Activated CD4-positive, alpha-beta memory T cell treated with anti-CD3 and anti-CD28 coated beads for 36 hours (primary cell): ENCODE data around the gene LYST. TPM values are rescaled to one million over a fixed set of nuclear protein-coding genes. Genes with fewer than 3 reads are reported as not detected.
"Not testable (repeated sequence)": the region's sequence is repeated elsewhere in the genome, so short reads cannot be mapped to it uniquely, and the experiment has no call there.

Experiments
- CTCF ChIA-PET: fragments of 350-600 bp; sonication (Branson Sonifier 250); formaldehyde crosslinking; loops from one replicate; lab custom pipeline; 2021; ENCODE audit warnings: antibody characterized with exemption, inconsistent platforms; lab: Charles Lee
- POLR2A ChIA-PET: fragments of 350-600 bp; sonication (Branson Sonifier 250); formaldehyde crosslinking; loops from one replicate; lab custom pipeline; 2021; ENCODE audit warnings: antibody characterized with exemption; lab: Charles Lee
- DNase-seq: peaks from one replicate; pipeline ENCODE4 v3.0.0-alpha.2; 2020
- H3K27ac Mint-ChIP-seq: one replicate; pipeline ENCODE4 v1.8.0; 2021; ENCODE audit warnings: mixed read lengths
- H3K27me3 Mint-ChIP-seq: one replicate; pipeline ENCODE4 v1.8.0; 2021; ENCODE audit warnings: mixed read lengths
- H3K36me3 Mint-ChIP-seq: one replicate; pipeline ENCODE4 v1.8.0; 2021; ENCODE audit warnings: mixed read lengths
- H3K4me1 Mint-ChIP-seq: one replicate; pipeline ENCODE4 v1.8.0; 2021; ENCODE audit warnings: low read depth, mixed read lengths
- H3K4me3 Mint-ChIP-seq: one replicate; pipeline ENCODE4 v1.8.0; 2021; ENCODE audit warnings: mild to moderate bottlenecking, mixed read lengths
- H3K9me3 Mint-ChIP-seq: one replicate; pipeline ENCODE4 v1.8.0; 2021; ENCODE audit warnings: mixed read lengths
- intact Hi-C: fragments of 100-400 bp; cut with micrococcal nuclease; formaldehyde crosslinking; loops from one replicate; pipeline ENCODE4 v1.15.1; 2023
- total RNA-seq, 2 experiments: library from RNA; stranded (reverse); gene quantifications; one replicate each; pipeline ENCODE4 v1.2.3, GENCODE V29; 2021

The LYST gene, protein sequence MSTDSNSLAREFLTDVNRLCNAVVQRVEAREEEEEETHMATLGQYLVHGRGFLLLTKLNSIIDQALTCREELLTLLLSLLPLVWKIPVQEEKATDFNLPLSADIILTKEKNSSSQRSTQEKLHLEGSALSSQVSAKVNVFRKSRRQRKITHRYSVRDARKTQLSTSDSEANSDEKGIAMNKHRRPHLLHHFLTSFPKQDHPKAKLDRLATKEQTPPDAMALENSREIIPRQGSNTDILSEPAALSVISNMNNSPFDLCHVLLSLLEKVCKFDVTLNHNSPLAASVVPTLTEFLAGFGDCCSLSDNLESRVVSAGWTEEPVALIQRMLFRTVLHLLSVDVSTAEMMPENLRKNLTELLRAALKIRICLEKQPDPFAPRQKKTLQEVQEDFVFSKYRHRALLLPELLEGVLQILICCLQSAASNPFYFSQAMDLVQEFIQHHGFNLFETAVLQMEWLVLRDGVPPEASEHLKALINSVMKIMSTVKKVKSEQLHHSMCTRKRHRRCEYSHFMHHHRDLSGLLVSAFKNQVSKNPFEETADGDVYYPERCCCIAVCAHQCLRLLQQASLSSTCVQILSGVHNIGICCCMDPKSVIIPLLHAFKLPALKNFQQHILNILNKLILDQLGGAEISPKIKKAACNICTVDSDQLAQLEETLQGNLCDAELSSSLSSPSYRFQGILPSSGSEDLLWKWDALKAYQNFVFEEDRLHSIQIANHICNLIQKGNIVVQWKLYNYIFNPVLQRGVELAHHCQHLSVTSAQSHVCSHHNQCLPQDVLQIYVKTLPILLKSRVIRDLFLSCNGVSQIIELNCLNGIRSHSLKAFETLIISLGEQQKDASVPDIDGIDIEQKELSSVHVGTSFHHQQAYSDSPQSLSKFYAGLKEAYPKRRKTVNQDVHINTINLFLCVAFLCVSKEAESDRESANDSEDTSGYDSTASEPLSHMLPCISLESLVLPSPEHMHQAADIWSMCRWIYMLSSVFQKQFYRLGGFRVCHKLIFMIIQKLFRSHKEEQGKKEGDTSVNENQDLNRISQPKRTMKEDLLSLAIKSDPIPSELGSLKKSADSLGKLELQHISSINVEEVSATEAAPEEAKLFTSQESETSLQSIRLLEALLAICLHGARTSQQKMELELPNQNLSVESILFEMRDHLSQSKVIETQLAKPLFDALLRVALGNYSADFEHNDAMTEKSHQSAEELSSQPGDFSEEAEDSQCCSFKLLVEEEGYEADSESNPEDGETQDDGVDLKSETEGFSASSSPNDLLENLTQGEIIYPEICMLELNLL (N-terminal part only)
- total RNA-seq = 10 to 100 TPM; 26.5 to 28.0 TPM

DNA sequence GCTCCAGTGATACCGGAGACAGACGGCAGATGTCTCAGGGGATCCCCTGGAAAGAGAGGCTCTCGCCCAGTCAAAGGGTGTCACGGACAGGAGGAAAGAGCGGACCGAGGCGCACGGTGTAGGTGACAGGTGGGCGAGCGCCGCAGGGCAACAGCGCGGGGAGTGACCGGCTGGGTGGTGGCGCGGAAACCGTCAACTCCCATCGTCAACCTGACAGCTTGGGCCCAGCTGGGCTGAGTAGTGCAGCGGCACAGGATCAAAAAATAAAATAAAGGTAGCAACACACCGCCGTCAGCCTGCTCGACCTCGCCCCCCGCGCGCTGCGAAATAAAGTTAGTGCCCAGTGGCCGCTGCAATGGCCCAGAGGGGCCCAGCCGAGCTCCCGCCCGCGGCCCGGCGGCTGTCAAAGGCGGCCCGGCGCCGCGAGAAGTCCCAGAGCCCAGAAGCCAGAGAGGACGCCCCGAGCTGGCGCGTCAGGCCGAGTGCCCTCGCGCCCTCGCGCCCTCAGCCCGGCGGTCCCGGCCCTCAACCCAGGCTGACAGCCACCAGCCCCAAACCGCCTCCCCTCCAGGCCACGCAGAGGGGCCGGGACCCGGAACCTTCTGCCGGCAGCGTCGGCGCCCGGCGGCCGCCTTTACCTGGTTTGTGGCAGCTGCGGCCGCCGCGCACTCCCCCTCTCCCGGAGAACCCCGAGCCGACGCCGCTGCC, at the start of gene LYST:
TSS of gene LYST (minus strand) at position 702 of the 708 bp plus-strand sequence. CDS start 36,489 bp downstream, outside the sequence.
- ChIA-PET POLR2A (interaction anchor here (0.6 to 4.3 kb wide), 9 partner anchors 9 to 133 kb away, joined by 3 to 37 read pairs (median 7); no protein-coding TSS in a partner anchor), CTCF (interaction anchor here (0.7 to 3.4 kb wide), 17 partner anchors 8 to 776 kb away, joined by 3 to 54 read pairs (median 4); no protein-coding TSS in a partner anchor)
- intact Hi-C loops = loop anchor here (1.0 to 5.0 kb wide), 6 partner anchors 105 to 1254 kb away; partner anchors contain the start of genes ARID4B, B3GALNT2, ERO1B and GGPS1
- peak; percentile 74 for DNase-seq
- Mint-ChIP-seq H3K4me1 (peaks cover 47% of the 10 kb centered on the region), H3K27me3 (no peaks in the 10 kb centered on the region), H3K4me3 (peak within 1 kb of the TSS; percentile 89), H3K36me3 (no peaks in the 10 kb centered on the region), H3K9me3 (no peaks in the 10 kb centered on the region), H3K27ac (peak within 1 kb of the TSS; percentile 98)

DNA sequence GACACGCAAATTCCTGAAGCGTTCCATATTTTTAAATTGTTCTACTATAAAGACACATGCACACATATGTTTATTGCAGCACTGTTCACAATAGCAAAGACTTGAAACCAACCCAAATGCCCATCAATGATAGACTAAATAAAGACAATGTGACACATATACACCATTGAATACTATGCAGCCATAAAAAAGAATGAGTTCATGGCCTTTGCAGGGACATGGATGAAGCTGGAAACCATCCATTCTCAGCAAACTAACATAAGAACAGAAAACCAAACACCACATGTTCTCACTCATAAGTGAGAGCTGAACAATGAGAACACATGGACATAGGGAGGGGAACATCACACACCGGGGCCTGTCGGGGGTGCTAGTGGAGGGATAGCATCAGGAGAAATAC, 48.8 kb upstream of the LYST start:
- POLR2A ChIA-PET, H3K4me3 Mint-ChIP-seq, DNase-seq, H3K36me3 Mint-ChIP-seq, H3K27me3 Mint-ChIP-seq, H3K9me3 Mint-ChIP-seq, CTCF ChIA-PET, H3K27ac Mint-ChIP-seq, intact Hi-C loops: not testable (repeated sequence)
- H3K4me1 Mint-ChIP-seq = peaks cover 35% of the 10 kb centered on the region

DNA sequence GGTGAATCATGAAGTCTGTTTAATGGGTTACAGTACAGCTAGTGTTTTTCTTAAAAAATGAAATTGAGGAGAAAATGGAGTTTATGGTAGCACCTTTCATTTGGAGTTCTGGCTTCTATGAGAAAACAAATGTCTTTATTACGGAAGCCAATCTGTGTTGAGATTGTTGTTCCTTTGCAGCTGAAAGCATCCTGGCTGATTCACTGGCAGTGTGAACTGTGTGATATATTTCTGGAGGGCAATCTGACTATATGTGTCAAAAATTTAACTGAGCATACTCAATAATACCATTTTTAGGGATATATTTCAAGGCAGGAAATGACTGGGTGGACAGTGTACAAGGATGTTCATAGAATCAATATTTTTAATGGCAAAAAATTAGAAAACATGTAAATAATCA, 46.6 kb upstream of the LYST start:
- ChIA-PET CTCF (no interaction called here), POLR2A (no interaction called here)
- Mint-ChIP-seq H3K4me3 (no peak overlapping the region), H3K4me1 (peaks cover 35% of the 10 kb centered on the region), H3K27me3 (no peaks in the 10 kb centered on the region), H3K9me3 (no peaks in the 10 kb centered on the region), H3K27ac (no peak overlapping the region), H3K36me3 (no peaks in the 10 kb centered on the region)
- no peak for DNase-seq
- intact Hi-C loops = no loop called here

DNA sequence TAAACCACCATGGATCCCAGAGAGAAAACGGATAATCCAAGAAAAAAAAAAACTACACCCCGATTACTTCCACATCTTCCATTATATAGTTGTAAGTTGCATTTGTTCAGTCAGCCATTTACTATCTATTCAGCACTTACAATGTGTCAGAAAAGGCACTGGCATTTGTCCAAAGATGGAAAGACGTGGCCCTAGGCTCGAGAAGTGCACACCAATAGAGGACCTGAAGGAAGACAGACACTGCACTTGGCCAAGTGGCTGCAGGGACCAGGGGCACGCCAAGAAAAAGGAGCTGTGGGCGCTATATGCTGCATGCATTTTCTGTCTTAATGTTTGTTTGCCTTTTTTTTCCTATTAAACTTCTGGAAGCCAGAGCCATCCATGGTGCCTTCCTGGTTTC, 45.2 kb upstream of the LYST start:
- Mint-ChIP-seq H3K4me3 (no peak overlapping the region), H3K4me1 (peaks cover 25% of the 10 kb centered on the region), H3K9me3 (no peaks in the 10 kb centered on the region), H3K27ac (no peak overlapping the region), H3K27me3 (no peaks in the 10 kb centered on the region), H3K36me3 (no peaks in the 10 kb centered on the region)
- ChIA-PET CTCF (interaction anchor here (0.6 to 0.7 kb wide), 2 partner anchors 25 to 45 kb away, joined by 3 read pairs; partner anchors contain the start of gene LYST), POLR2A (no interaction called here)
- intact Hi-C loops = no loop called here
- no peak for DNase-seq

DNA sequence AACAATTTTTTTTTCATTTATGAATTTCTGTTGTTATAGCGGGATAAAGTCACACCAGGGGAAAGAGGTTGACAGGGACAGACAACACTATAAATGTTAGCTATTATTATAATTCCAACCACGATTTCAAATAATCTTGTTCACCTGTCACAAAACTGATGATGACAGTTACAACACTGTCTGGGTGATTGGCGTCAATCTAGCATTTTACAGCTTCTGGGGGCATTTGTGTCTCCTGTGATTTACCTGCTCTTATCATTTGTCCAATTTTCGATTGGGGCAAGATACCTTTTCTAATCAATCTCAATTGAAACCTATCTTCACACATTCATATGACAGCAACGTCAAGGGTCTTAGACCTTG, 44.6 kb upstream of the LYST start:
- Mint-ChIP-seq H3K36me3 (no peaks in the 10 kb centered on the region), H3K4me3 (no peak overlapping the region), H3K9me3 (no peaks in the 10 kb centered on the region), H3K27me3 (no peaks in the 10 kb centered on the region), H3K4me1 (peaks cover 24% of the 10 kb centered on the region), H3K27ac (no peak overlapping the region)
- POLR2A ChIA-PET = no interaction called here
- CTCF ChIA-PET = interaction anchor here (0.6 kb wide), 1 partner anchor 45 kb away, joined by 3 read pairs; the partner anchor contains the start of gene LYST
- DNase-seq = no peak
- intact Hi-C loops = no loop called here

DNA sequence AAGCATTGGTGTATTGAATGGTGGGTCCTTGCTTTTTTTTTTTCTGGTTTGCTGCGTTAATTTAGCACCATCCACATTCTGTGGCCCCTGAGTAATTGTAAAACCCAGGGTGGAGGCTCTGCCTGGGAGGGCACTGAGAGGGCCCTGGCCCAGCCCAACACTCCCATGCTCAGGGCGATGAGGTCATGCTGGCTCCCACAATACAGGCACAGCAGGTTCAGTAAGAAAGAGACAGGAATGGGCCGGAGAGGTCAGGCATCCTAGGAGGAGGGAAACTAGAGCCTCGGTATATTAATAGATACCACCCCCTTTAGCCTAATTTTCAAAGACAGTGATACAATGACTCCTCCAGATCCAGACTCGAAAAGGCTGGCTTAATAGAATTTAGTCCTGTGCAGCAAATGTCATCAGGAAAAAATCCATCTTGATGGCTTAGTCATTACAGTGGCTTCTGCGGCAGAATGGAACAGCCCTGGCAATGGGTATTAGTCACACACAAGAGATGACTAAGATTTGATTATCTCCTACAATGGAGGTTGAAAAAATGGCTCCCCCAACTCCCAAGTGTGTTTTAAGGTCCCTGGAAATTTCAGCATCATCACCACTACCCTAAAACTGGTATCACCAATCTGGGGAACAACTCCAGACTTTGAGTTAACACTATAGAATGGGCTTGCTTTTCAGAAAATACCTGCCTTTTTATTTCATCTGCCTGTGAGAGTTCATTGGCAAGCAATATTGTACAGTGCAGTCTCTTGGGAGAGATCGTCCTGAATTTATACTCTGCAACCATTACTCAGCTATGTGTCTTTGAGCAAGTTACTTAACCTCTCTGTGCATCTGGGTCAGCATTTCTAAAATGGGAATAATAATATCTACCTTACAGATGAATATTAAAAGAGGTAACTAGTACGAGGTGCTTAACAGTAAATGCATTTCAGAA, 43.9 kb upstream of the LYST start:
- Mint-ChIP-seq H3K4me1 (peaks cover 23% of the 10 kb centered on the region), H3K9me3 (no peaks in the 10 kb centered on the region), H3K27me3 (no peaks in the 10 kb centered on the region), H3K27ac (peak overlapping the region; percentile 44), H3K36me3 (no peaks in the 10 kb centered on the region), H3K4me3 (no peak overlapping the region)
- ChIA-PET POLR2A (no interaction called here), CTCF (no interaction called here)
- DNase-seq = peak; percentile 73
- intact Hi-C loops = loop anchor here (1.0 kb wide), 4 partner anchors 22 to 89 kb away; no protein-coding TSS in a partner anchor

DNA sequence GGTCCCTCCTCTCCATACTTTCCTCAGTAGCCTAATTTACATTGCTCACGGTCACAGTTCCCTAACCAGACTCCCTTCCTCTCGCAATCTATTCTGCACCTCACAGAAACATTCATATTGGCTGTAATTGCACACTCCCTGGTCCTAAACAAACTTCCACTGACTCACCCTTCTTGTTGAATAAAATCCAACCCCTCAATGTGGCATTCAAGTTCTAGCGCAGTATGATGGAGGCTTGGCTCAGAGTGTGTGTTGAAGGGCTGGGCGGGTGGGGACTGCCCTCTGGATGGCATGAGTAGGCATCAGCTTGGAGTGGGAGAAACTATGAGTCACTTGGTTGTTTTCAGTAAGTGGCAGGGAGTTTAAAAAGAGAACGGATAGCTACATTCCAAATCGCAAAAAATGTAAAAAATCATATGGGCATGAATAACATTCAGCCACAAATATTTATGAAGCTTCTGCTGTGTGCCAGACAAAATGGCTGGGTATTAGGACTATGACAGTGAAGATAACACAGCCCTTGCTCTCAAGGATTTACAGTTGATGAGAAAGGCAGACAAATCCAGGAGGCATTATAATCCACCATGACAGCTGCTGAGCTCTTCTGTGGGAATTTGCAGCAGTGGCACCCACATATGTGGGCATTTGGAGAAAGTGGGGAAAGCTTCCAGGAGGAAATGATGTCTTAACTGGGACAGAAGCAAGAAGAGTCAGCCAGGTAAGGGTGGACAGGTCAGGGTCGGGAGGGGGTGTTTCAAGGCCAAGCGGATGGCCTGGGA, 42.2 kb upstream of the LYST start:
- Mint-ChIP-seq H3K36me3 (no peaks in the 10 kb centered on the region), H3K4me3 (no peak overlapping the region), H3K4me1 (peaks cover 23% of the 10 kb centered on the region), H3K9me3 (no peaks in the 10 kb centered on the region), H3K27ac (peak overlapping the region; percentile 59), H3K27me3 (no peaks in the 10 kb centered on the region)
- CTCF ChIA-PET = interaction anchor here (1.0 to 1.1 kb wide), 2 partner anchors 9 to 43 kb away, joined by 5 to 6 read pairs; partner anchors contain the start of gene LYST
- no peak for DNase-seq
- intact Hi-C loops = no loop called here
- POLR2A ChIA-PET = interaction anchor here (0.7 kb wide), 1 partner anchor 8 kb away, joined by 3 read pairs; no protein-coding TSS in a partner anchor

DNA sequence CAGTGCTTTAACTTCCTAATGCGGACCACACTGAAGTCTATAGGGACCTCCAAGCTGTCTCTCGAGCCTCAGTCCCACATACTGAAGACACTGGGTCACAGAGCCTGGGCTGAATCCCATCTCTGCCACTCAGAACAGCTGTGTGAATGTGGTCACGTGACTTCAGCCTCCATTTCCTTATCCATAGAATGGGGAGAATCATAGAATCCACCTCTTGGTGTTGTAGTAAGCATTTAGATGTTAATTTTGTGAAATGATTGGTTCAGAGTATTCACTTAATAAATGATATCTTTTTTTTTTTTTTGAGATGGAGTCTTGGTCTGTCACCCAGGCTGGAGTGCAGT, 41.2 kb upstream of the LYST start:
- Mint-ChIP-seq H3K36me3 (no peaks in the 10 kb centered on the region), H3K27ac (no peak overlapping the region), H3K9me3 (no peaks in the 10 kb centered on the region), H3K4me1 (peaks cover 23% of the 10 kb centered on the region), H3K4me3 (no peak overlapping the region), H3K27me3 (no peaks in the 10 kb centered on the region)
- CTCF ChIA-PET = interaction anchor here (1.0 kb wide), 1 partner anchor 64 kb away, joined by 3 read pairs; no protein-coding TSS in a partner anchor
- no peak for DNase-seq
- intact Hi-C loops = no loop called here
- POLR2A ChIA-PET = no interaction called here

DNA sequence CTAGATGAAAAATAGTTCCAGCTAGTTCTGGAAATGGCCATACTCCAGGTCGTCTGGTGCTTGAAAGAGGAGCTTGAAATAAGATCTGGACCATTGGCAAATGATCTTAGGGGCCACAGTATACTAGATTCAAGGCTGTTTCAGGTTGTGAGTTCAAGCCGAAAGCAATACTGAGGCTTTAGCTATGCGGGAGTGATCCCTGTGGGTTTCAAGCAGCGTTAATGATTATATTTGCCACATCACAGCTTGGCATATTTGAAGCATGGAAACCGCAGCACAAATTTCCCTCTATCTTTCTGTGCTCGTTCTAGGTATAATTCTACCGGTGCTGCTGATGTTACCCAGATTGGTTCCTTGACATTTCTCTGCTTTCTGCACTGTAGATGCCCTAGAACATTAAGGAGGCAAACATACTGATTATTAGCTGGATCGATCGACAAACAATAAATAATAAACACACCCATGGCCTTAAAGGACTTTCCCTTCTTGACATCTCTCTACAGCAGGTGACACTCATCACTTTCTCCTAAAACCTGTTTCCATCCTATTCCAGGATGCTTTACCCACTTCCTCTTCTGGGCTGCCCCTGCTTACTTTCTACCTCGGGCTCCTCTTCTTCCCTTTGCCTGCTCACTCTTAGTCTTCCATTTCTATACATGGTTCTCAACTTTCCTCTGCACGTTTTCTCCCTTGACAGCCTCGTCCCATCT, 40.6 kb upstream of the LYST start:
- intact Hi-C loops = no loop called here
- no peak for DNase-seq
- CTCF ChIA-PET = interaction anchor here (1.0 to 1.6 kb wide), 2 partner anchors 64 to 65 kb away, joined by 3 to 5 read pairs; no protein-coding TSS in a partner anchor
- Mint-ChIP-seq H3K27ac (no peak overlapping the region), H3K27me3 (no peaks in the 10 kb centered on the region), H3K4me1 (peaks cover 23% of the 10 kb centered on the region), H3K4me3 (no peak overlapping the region), H3K9me3 (no peaks in the 10 kb centered on the region), H3K36me3 (no peaks in the 10 kb centered on the region)
- POLR2A ChIA-PET = no interaction called here
